ENCODE measurements around the gene CST5.
"Not testable (repeated sequence)": the region's sequence is repeated elsewhere in the genome, so short reads cannot be mapped to it uniquely, and the experiment has no call there.

Gene CST5

GRCh38 chr20:23879811-23880374 is 345 bp upstream of the CST5 start:
- Histone ChIP-seq H3K4me1 (ENCODE audit: control extremely low read depth in 1 of 4, control insufficient read depth in 4 of 4, insufficient read depth in 4 of 4, low read length in 3 of 4) (peaks cover 0 to 3% (median 0%) of the 10 kb centered on the region in 4 experiments), H3K36me3 (ENCODE audit: control insufficient read depth in 4 of 4, insufficient read depth in 4 of 4, low read length in 3 of 4) (no peaks in the 10 kb centered on the region), H3K4me3 (ENCODE audit: control insufficient read depth in 1 of 7, extremely low read depth in 1 of 7, insufficient read depth in 4 of 7, low read depth in 2 of 7, low read length in 6 of 7) (no peak overlapping the region), H3K9me3 (ENCODE audit: control extremely low read depth in 1 of 5, control insufficient read depth in 4 of 5, insufficient read depth in 2 of 5, low read depth in 1 of 5, low read length in 4 of 5) (no peaks in the 10 kb centered on the region), H3K27ac (ENCODE audit: insufficient read depth in 1 of 2, low read depth in 1 of 2, low read length in 2 of 2, poor library complexity in 1 of 2, severe bottlenecking in 2 of 2) (no peak overlapping the region), H3K27me3 (replicated peaks in 2 of 5; ENCODE audit: control insufficient read depth in 4 of 5, insufficient read depth in 5 of 5, low read length in 4 of 5) (no peaks in the 10 kb centered on the region)
- WGBS (ENCODE audit: insufficient coverage) = 61% methylated on average over 5 of the region's 8 CpGs
- ChIA-PET CTCF (no interaction called here), POLR2A (no interaction called here)
- no peak for DNase-seq

- CTCF ChIA-PET = no interaction called here
- 100% methylated on average over 6 of the region's 7 CpGs for WGBS (ENCODE audit: insufficient coverage)
- no peaks in the 10 kb centered on the region for H3K27me3 ChIP-seq (replicated peaks in 2 of 5; ENCODE audit: control insufficient read depth in 4 of 5, insufficient read depth in 5 of 5, low read length in 4 of 5)
These were observed 761 bp downstream of the CST5 start for GRCh38 chr20:23878787-23879186.

GRCh38 chr20:23878016-23878542 is 1.5 kb downstream of the CST5 start:
- POLR2A ChIA-PET; DNase-seq; H3K9me3 ChIP-seq (ENCODE audit: control extremely low read depth in 1 of 5, control insufficient read depth in 4 of 5, insufficient read depth in 2 of 5, low read depth in 1 of 5, low read length in 4 of 5); H3K27me3 ChIP-seq (replicated peaks in 2 of 5; ENCODE audit: control insufficient read depth in 4 of 5, insufficient read depth in 5 of 5, low read length in 4 of 5); H3K27ac ChIP-seq (ENCODE audit: insufficient read depth in 1 of 2, low read depth in 1 of 2, low read length in 2 of 2, poor library complexity in 1 of 2, severe bottlenecking in 2 of 2); H3K4me3 ChIP-seq (ENCODE audit: control insufficient read depth in 1 of 7, extremely low read depth in 1 of 7, insufficient read depth in 4 of 7, low read depth in 2 of 7, low read length in 6 of 7); H3K4me1 ChIP-seq (ENCODE audit: control extremely low read depth in 1 of 4, control insufficient read depth in 4 of 4, insufficient read depth in 4 of 4, low read length in 3 of 4); CTCF ChIA-PET; H3K36me3 ChIP-seq (ENCODE audit: control insufficient read depth in 4 of 4, insufficient read depth in 4 of 4, low read length in 3 of 4): not testable (repeated sequence)
- WGBS (ENCODE audit: insufficient coverage) = 100% methylated on average over 1 of the region's 2 CpGs

More at GRCh38 chr20:23878787-23879186, 761 bp downstream of the CST5 start:
- Histone ChIP-seq H3K4me3 (ENCODE audit: control insufficient read depth in 1 of 7, extremely low read depth in 1 of 7, insufficient read depth in 4 of 7, low read depth in 2 of 7, low read length in 6 of 7) (no peak overlapping the region), H3K9me3 (ENCODE audit: control extremely low read depth in 1 of 5, control insufficient read depth in 4 of 5, insufficient read depth in 2 of 5, low read depth in 1 of 5, low read length in 4 of 5) (no peaks in the 10 kb centered on the region), H3K27ac (ENCODE audit: insufficient read depth in 1 of 2, low read depth in 1 of 2, low read length in 2 of 2, poor library complexity in 1 of 2, severe bottlenecking in 2 of 2) (no peak overlapping the region), H3K36me3 (ENCODE audit: control insufficient read depth in 4 of 4, insufficient read depth in 4 of 4, low read length in 3 of 4) (no peaks in the 10 kb centered on the region), H3K4me1 (ENCODE audit: control extremely low read depth in 1 of 4, control insufficient read depth in 4 of 4, insufficient read depth in 4 of 4, low read length in 3 of 4) (peaks cover 0 to 8% (median 0%) of the 10 kb centered on the region in 4 experiments)
- POLR2A ChIA-PET = no interaction called here
- DNase-seq = no peak

- WGBS (ENCODE audit: insufficient coverage) = 100% methylated on average over 6 of the region's 6 CpGs
- ChIA-PET CTCF (no interaction called here), POLR2A (no interaction called here)
- Histone ChIP-seq H3K4me3 (ENCODE audit: control insufficient read depth in 1 of 7, extremely low read depth in 1 of 7, insufficient read depth in 4 of 7, low read depth in 2 of 7, low read length in 6 of 7) (no peak overlapping the region), H3K27me3 (replicated peaks in 2 of 5; ENCODE audit: control insufficient read depth in 4 of 5, insufficient read depth in 5 of 5, low read length in 4 of 5) (no peaks in the 10 kb centered on the region), H3K27ac (ENCODE audit: insufficient read depth in 1 of 2, low read depth in 1 of 2, low read length in 2 of 2, poor library complexity in 1 of 2, severe bottlenecking in 2 of 2) (no peak overlapping the region), H3K9me3 (ENCODE audit: control extremely low read depth in 1 of 5, control insufficient read depth in 4 of 5, insufficient read depth in 2 of 5, low read depth in 1 of 5, low read length in 4 of 5) (no peaks in the 10 kb centered on the region), H3K4me1 (ENCODE audit: control extremely low read depth in 1 of 4, control insufficient read depth in 4 of 4, insufficient read depth in 4 of 4, low read length in 3 of 4) (peaks cover 0 to 8% (median 0%) of the 10 kb centered on the region in 4 experiments), H3K36me3 (ENCODE audit: control insufficient read depth in 4 of 4, insufficient read depth in 4 of 4, low read length in 3 of 4) (no peaks in the 10 kb centered on the region)
- no peak for DNase-seq
These were observed 2.0 kb downstream of the CST5 start for GRCh38 chr20:23877524-23877923.

- H3K4me1 ChIP-seq (ENCODE audit: control extremely low read depth in 1 of 4, control insufficient read depth in 4 of 4, insufficient read depth in 4 of 4, low read length in 3 of 4) = peaks cover 0 to 8% (median 0%) of the 10 kb centered on the region in 4 experiments
These were observed 3.8 kb downstream of the CST5 start for GRCh38 chr20:23875606-23876237.

GRCh38 chr20:23874747-23875146 is 4.8 kb downstream of the CST5 start:
- H3K4me1 ChIP-seq (ENCODE audit: control extremely low read depth in 1 of 4, control insufficient read depth in 4 of 4, insufficient read depth in 4 of 4, low read length in 3 of 4) = peaks cover 0 to 8% (median 0%) of the 10 kb centered on the region in 4 experiments
- DNase-seq = peak in 2 of 3 donors; percentile 10 to 21
- H3K27ac ChIP-seq (ENCODE audit: insufficient read depth in 1 of 2, low read depth in 1 of 2, low read length in 2 of 2, poor library complexity in 1 of 2, severe bottlenecking in 2 of 2) = no peak overlapping the region
- H3K9me3 ChIP-seq (ENCODE audit: control extremely low read depth in 1 of 5, control insufficient read depth in 4 of 5, insufficient read depth in 2 of 5, low read depth in 1 of 5, low read length in 4 of 5) = no peaks in the 10 kb centered on the region
- ChIA-PET POLR2A (no interaction called here), CTCF (no interaction called here)
- H3K36me3 ChIP-seq (ENCODE audit: control insufficient read depth in 4 of 4, insufficient read depth in 4 of 4, low read length in 3 of 4) = no peaks in the 10 kb centered on the region
- H3K27me3 ChIP-seq (replicated peaks in 2 of 5; ENCODE audit: control insufficient read depth in 4 of 5, insufficient read depth in 5 of 5, low read length in 4 of 5) = peaks cover 0 to 9% (median 0%) of the 10 kb centered on the region in 5 experiments
- H3K4me3 ChIP-seq (ENCODE audit: control insufficient read depth in 1 of 7, extremely low read depth in 1 of 7, insufficient read depth in 4 of 7, low read depth in 2 of 7, low read length in 6 of 7) = no peak overlapping the region
- 62% methylated on average over 3 of the region's 5 CpGs for WGBS (ENCODE audit: insufficient coverage)

More at GRCh38 chr20:23875606-23876237, 3.8 kb downstream of the CST5 start:
- CTCF ChIA-PET = no interaction called here
- Histone ChIP-seq H3K9me3 (ENCODE audit: control extremely low read depth in 1 of 5, control insufficient read depth in 4 of 5, insufficient read depth in 2 of 5, low read depth in 1 of 5, low read length in 4 of 5) (no peaks in the 10 kb centered on the region), H3K27ac (ENCODE audit: insufficient read depth in 1 of 2, low read depth in 1 of 2, low read length in 2 of 2, poor library complexity in 1 of 2, severe bottlenecking in 2 of 2) (no peak overlapping the region), H3K36me3 (ENCODE audit: control insufficient read depth in 4 of 4, insufficient read depth in 4 of 4, low read length in 3 of 4) (no peaks in the 10 kb centered on the region), H3K4me3 (ENCODE audit: control insufficient read depth in 1 of 7, extremely low read depth in 1 of 7, insufficient read depth in 4 of 7, low read depth in 2 of 7, low read length in 6 of 7) (no peak overlapping the region), H3K27me3 (replicated peaks in 2 of 5; ENCODE audit: control insufficient read depth in 4 of 5, insufficient read depth in 5 of 5, low read length in 4 of 5) (peaks cover 0 to 4% (median 0%) of the 10 kb centered on the region in 5 experiments)
- WGBS (ENCODE audit: insufficient coverage) = 92% methylated on average over 6 of the region's 6 CpGs
- DNase-seq = no peak
- POLR2A ChIA-PET = no interaction called here

GRCh38 chr20:23873370-23874015 is 6.1 kb downstream of the CST5 start:
- 73% methylated on average over 2 of the region's 3 CpGs for WGBS (ENCODE audit: insufficient coverage)
- peaks cover 0 to 8% (median 0%) of the 10 kb centered on the region in 4 experiments for H3K4me1 ChIP-seq (ENCODE audit: control extremely low read depth in 1 of 4, control insufficient read depth in 4 of 4, insufficient read depth in 4 of 4, low read length in 3 of 4)

More at GRCh38 chr20:23873370-23874015, 6.1 kb downstream of the CST5 start:
- ChIA-PET CTCF (interaction anchor here (1.4 kb wide), 1 partner anchor 15 kb away, joined by 3 read pairs; no protein-coding TSS in a partner anchor), POLR2A (no interaction called here)
- Histone ChIP-seq H3K27me3 (replicated peaks in 2 of 5; ENCODE audit: control insufficient read depth in 4 of 5, insufficient read depth in 5 of 5, low read length in 4 of 5) (peaks cover 0 to 16% (median 0%) of the 10 kb centered on the region in 5 experiments), H3K27ac (ENCODE audit: insufficient read depth in 1 of 2, low read depth in 1 of 2, low read length in 2 of 2, poor library complexity in 1 of 2, severe bottlenecking in 2 of 2) (no peak overlapping the region), H3K36me3 (ENCODE audit: control insufficient read depth in 4 of 4, insufficient read depth in 4 of 4, low read length in 3 of 4) (no peaks in the 10 kb centered on the region), H3K9me3 (ENCODE audit: control extremely low read depth in 1 of 5, control insufficient read depth in 4 of 5, insufficient read depth in 2 of 5, low read depth in 1 of 5, low read length in 4 of 5) (no peaks in the 10 kb centered on the region), H3K4me3 (ENCODE audit: control insufficient read depth in 1 of 7, extremely low read depth in 1 of 7, insufficient read depth in 4 of 7, low read depth in 2 of 7, low read length in 6 of 7) (no peak overlapping the region)
- no peak for DNase-seq
